ENCODE results near the gene FOSB. TPM values are rescaled to one million over a fixed set of nuclear protein-coding genes. Genes with fewer than 3 reads are reported as not detected.

FOSB gene
- total RNA-seq, 1 experiment from 2014 or later, result 1.7 TPM

DNA sequence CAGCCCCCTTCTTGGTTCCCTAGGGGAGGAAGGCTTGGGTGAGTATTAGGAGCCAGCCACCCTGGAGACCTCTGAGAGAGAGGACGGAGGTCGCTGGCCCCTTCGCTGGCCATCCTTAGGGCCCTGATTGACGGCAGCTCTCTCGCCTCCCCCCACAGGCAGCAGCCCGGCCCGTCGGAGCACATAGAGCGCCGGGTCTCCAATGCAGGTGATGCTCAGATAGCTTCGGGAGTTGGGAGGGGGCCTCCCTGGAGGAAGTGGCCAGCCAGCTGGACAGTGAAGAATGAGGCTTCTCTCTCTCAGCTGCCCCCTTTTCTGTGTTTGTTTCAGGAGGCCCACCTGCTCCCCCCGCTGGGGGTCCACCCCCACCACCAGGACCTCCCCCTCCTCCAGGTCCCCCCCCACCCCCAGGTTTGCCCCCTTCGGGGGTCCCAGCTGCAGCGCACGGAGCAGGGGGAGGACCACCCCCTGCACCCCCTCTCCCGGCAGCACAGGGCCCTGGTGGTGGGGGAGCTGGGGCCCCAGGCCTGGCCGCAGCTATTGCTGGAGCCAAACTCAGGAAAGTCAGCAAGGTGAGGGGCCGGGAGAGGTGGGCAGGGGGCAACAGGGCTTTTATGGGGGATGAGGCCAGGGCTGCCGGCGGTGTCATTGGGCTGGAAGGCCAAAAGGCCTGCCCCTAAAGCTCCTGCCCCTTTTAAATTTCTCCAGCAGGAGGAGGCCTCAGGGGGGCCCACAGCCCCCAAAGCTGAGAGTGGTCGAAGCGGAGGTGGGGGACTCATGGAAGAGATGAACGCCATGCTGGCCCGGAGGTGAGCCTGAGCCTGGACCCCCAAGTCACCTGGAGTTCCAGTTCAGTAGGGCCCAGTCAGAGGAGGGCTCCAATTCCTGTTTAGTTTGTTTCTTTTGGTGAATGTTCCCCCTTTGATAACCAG lies 54.5 kb downstream of the FOSB start:
- Histone ChIP-seq H4K8ac (replicated peaks; ENCODE audit: insufficient read length, low read depth, low read length) (no peak overlapping the region), H3T11ph (ENCODE audit: low read length) (no peak overlapping the region), H3K18ac (ENCODE audit: insufficient read length, low read depth, low read length) (no peak overlapping the region), H4K20me1 (ENCODE audit: control insufficient read depth, insufficient read depth, insufficient read length) (no peaks in the 10 kb centered on the region), H3K27me3 (ENCODE audit: insufficient read depth, low read length) (no peaks in the 10 kb centered on the region), H4K5ac (ENCODE audit: insufficient read length, low read depth, low read length) (no peak overlapping the region), H2BK5ac (ENCODE audit: insufficient read length, low read length) (no peak overlapping the region), H3K27ac (ENCODE audit: insufficient read length, low read depth, low read length) (no peak overlapping the region), H2AFZ (ENCODE audit: low read length) (no peak overlapping the region), H3K4ac (ENCODE audit: low read depth, low read length) (no peak overlapping the region), H3K23ac (ENCODE audit: insufficient read length, low read depth, low read length) (no peak overlapping the region), H3K4me2 (ENCODE audit: insufficient read depth, insufficient read length, low read length) (no peak overlapping the region), H3K9me3 (ENCODE audit: control insufficient read depth, low read depth, low read length) (no peaks in the 10 kb centered on the region), H2BK120ac (ENCODE audit: low read depth, low read length, poor library complexity, severe bottlenecking) (no peak overlapping the region), H2BK20ac (ENCODE audit: low read depth, low read length, poor library complexity, severe bottlenecking) (no peak overlapping the region), H2AK5ac (ENCODE audit: insufficient read length, low read length) (no peak overlapping the region), H3K79me2 (ENCODE audit: insufficient read depth, low read length) (0 out of 2 replicates have a peak, but pooled peaks cover 2% of the 10 kb centered on the region), H2BK12ac (ENCODE audit: insufficient read length, low read depth, low read length) (no peak overlapping the region), H3K23me2 (ENCODE audit: insufficient read length, low read depth, low read length, poor library complexity, severe bottlenecking) (no peaks in the 10 kb centered on the region), H2BK15ac (ENCODE audit: low read depth, low read length) (no peak overlapping the region), H3K9ac (ENCODE audit: extremely low read depth, insufficient read length, low read length) (no peak overlapping the region), H3K4me1 (ENCODE audit: insufficient read depth, low read length) (no peaks in the 10 kb centered on the region), H4K91ac (ENCODE audit: insufficient read length, low read depth, low read length) (no peak overlapping the region), H3K79me1 (ENCODE audit: insufficient read depth, low read depth, low read length, poor library complexity, severe bottlenecking) (no peaks in the 10 kb centered on the region), H3K56ac (ENCODE audit: insufficient read length, low read depth, low read length) (no peak overlapping the region), H3K14ac (ENCODE audit: insufficient read depth, low read length) (no peak overlapping the region)
- H3K27ac Mint-ChIP-seq, result peak overlapping the region in 1 of 3 experiments; percentile 70; a peak in 2 of 7 replicates
- H3K9me3 Mint-ChIP-seq, result no peaks in the 10 kb centered on the region
- no peak overlapping the region for H3K4me3 Mint-ChIP-seq
- TF ChIP-seq, protein P1, sequence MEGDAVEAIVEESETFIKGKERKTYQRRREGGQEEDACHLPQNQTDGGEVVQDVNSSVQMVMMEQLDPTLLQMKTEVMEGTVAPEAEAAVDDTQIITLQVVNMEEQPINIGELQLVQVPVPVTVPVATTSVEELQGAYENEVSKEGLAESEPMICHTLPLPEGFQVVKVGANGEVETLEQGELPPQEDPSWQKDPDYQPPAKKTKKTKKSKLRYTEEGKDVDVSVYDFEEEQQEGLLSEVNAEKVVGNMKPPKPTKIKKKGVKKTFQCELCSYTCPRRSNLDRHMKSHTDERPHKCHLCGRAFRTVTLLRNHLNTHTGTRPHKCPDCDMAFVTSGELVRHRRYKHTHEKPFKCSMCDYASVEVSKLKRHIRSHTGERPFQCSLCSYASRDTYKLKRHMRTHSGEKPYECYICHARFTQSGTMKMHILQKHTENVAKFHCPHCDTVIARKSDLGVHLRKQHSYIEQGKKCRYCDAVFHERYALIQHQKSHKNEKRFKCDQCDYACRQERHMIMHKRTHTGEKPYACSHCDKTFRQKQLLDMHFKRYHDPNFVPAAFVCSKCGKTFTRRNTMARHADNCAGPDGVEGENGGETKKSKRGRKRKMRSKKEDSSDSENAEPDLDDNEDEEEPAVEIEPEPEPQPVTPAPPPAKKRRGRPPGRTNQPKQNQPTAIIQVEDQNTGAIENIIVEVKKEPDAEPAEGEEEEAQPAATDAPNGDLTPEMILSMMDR (conservative IDR thresholded peaks at IDR 0.05), result no peak
- H3K27me3 Mint-ChIP-seq (ENCODE audit: low read depth), result no peaks in the 10 kb centered on the region
- DNase-seq, result no peak
- H3K36me3 Mint-ChIP-seq (ENCODE audit: insufficient read depth in 1 of 3, low read depth in 3 of 3), result peaks cover 40 to 75% (median 57%) of the 10 kb centered on the region in 3 experiments
- H3K4me1 Mint-ChIP-seq, result peaks cover 5 to 9% of the 10 kb centered on the region in 2 experiments
- no CpG with 5 or more reads among the region's 24 CpGs for WGBS (ENCODE audit: extremely low coverage, insufficient read length, low lambda C conversion rate)

All from H9 (cell line).